Activated T-helper 9 cell treated with anti-CD3 and anti-CD28 coated beads, Interleukin-2, amount 50 U/mL, for 16 hours (primary cell): ENCODE data around the gene PRCC.
"Not testable (repeated sequence)": the region's sequence is repeated elsewhere in the genome, so short reads cannot be mapped to it uniquely, and the experiment has no call there.

Experiments
- DNase-seq: peaks from one replicate; pipeline ENCODE4 v3.0.0-alpha.2; 2020; ENCODE audit warnings: low read depth

The PRCC gene

DNA sequence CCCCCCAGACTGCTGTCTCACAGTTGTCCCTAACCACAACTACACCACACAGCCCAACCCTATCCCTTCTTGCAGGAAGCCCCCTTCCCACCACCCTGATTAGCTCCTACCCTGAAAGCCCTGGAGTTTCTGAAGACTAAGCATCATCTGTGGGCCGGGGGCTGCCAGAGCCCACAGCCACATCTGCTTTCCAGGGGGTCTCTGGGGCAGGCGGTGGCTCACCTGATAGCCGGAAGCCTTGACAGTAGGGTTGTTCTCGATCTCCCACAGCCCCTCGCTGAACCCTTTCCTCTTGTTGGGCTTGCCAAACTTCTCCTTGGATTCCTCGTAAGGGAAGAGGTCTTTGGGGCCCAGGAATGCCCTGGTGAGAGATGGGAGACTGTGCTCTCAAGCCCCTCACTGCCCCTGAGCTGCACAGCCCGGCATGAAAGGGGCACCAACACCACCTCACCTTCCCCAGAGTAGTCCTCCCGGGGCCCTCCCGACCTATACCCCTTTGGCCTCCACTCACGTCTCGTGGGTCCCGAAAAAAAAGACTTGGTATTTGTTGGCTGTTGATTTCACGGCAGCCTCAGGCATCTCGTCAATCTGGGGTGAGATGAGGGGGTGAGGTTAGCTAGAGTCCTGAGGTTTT, 22.4 kb upstream of the PRCC start:
- DNase-seq = no peak

DNA sequence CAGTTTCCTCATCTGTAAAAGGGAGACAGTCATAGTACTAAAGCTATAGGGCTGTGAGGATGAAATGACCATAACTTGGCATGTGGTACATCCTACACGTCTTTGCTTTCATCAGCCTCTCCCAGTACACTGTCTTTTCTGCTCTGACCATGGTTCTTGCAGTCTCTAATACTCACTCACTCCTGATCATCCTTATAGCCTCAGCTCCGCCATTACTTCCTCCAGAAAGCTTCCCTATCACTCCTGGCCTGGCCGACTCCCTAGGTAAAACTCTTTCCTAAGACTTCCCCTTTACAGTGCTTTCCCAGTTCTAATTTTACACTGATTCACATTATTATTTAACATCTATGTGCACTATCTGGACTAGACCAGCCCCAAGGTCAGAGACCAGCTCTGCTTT, 21.5 kb upstream of the PRCC start:
- no peak for DNase-seq

- DNase-seq = no peak
Observed at GRCh38 chr1:156746406-156746727, 21.0 kb upstream of the PRCC start.

GRCh38 chr1:156746728-156747631, 20.4 kb upstream of the PRCC start:
- no peak for DNase-seq

DNA sequence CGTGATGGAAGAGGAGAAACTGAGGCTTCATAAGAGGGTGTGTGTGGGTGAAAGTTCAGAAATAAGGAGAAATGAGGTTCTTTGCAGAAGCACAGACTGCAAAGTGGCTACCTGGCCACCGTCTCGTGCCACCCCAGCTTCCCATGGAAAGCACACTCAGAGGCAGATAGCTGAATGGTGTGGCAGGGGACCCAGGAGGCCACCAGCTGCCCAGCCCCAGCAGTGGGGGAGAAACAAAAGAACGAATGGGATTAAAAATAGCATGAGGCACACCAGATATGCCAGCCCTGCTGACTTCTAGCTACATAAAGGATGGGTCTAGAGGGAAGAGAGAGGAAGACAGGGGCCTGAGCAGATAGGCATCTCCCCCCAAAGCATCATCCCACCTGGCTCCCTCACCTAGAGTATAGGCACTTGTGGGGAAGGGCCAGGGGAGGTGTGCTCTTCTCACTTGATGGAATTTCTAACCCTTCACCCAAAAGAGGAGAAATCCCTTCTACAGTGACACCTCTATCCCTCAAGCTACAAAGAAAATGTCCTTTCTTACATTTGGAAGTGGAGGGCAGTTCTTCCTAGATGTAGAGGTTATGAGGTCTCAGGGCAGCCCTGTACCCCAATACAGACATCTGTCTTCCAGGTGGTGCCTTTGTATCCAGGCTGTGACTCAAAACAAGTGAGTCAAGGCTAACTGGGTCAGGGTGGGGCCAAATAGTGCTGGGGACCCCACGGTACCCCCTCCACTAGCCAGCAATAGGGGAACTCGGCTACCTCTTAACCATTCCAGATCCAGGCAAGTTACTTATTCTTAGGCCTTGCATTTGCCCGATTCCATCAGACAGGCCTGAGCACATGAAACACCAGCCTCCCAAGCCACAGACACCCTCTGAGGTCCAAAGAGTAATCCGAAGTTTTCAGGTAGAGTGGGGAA, 19.3 kb upstream of the PRCC start:
- DNase-seq = no peak

GRCh38 chr1:156748670-156749418, 18.5 kb upstream of the PRCC start:
- no peak for DNase-seq

- DNase-seq = no peak
Observed at GRCh38 chr1:156749419-156750118, 17.8 kb upstream of the PRCC start.

GRCh38 chr1:156750191-156750672, 17.1 kb upstream of the PRCC start:
- DNase-seq = no peak

DNA sequence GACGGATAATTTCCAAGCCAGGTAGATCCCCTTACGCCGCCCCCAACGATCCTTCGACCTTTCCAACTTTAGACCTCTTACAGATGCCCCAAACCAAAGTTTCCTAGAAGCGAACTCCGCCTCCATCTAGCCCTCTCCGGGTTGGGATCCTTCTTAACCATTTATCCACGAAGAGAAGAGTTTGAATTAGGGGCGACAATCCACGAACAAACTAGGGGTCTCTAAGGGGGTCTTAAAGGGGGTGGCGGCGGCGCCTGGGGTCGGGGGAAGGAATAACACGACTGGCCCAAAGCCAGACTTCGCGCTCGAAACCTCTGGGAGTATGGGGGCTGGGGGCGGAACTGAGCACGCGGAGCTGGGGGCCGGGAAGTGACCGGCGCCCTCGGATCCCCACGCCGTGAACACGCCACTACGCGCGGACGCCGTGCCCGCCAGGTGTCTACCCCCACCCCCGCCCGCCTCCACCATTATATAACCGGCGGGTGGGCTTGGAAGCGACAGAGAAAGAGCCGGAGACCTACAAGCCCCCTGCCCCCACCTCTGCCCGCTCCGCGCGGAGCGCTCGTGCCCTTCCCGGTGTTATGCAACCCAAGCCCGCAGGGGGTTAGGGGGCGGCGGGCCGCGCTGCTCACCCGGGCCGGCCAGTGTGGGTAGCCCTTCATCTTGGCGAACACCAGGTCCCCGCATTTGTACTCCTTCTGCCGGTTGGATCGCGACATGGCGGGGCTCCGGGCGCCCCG, 16.5 kb upstream of the PRCC start:
- no peak for DNase-seq

DNA sequence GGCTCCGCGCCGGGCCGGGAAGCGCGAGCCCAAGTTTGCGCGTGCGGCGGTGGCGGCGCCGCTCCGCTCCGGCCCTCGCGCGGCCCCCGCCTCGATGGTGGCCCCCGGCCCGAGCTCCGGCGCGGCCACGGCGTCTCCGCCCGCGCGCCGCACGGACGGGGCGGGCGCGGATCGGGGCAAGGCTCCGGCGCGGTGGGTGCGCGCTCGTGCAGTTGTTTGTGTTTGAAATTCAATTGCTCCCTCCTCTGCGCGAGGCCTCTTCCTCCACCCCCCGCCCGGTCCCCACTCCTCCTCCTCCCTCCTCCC, 15.9 kb upstream of the PRCC start, which contains the start of gene HDGF:
Gene HDGF, minus strand, starts transcription at position 225 of the 306 bp plus-strand sequence. CDS start 246 bp downstream, outside the sequence.
- no peak for DNase-seq

- DNase-seq = peak; percentile 97
Observed at GRCh38 chr1:156751757-156752481, 15.4 kb upstream of the PRCC start.

- DNase-seq = no peak
Observed at GRCh38 chr1:156752843-156753482, 14.4 kb upstream of the PRCC start.

GRCh38 chr1:156754219-156754618, 13.1 kb upstream of the PRCC start:
- no peak for DNase-seq

DNA sequence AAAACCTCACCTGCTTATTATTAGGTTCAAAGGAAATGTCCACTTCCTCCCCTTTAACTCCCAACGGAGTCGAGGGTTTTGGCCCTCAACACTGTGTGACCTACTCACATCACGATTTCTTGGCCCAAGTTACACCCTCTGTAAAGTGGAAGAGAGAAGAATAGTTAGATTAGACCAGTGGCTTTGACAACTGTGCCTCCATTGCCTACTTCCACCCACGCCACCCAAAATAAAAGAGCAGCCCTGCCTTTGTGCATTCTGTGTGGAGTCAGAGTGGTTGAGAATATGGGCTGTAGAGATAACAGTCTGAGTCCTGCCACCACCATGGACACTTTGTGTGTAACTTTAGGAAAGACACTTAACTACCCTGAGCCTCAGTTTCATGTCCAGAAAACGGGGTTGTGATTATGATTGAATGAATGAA, 11.8 kb upstream of the PRCC start:
- no peak for DNase-seq

DNA sequence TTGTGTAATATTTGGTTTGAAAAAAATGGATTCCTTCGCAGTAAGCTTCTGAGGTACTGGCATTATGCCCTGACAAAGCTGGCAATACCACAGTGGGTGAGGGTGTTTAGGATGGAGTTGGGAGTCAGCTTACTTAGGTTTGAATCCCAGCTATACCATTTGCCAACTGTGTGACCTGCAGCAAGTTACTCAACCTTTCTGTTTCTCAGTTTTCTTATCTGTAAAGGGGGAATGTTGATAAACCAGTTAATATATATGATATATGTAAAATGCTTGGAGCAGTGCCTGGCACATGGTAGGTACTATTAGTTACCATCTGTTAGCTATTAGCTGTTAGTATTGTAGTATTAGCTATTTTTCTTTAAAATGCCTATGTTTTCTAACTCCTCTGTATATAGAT, 11.0 kb upstream of the PRCC start:
- no peak for DNase-seq

DNA sequence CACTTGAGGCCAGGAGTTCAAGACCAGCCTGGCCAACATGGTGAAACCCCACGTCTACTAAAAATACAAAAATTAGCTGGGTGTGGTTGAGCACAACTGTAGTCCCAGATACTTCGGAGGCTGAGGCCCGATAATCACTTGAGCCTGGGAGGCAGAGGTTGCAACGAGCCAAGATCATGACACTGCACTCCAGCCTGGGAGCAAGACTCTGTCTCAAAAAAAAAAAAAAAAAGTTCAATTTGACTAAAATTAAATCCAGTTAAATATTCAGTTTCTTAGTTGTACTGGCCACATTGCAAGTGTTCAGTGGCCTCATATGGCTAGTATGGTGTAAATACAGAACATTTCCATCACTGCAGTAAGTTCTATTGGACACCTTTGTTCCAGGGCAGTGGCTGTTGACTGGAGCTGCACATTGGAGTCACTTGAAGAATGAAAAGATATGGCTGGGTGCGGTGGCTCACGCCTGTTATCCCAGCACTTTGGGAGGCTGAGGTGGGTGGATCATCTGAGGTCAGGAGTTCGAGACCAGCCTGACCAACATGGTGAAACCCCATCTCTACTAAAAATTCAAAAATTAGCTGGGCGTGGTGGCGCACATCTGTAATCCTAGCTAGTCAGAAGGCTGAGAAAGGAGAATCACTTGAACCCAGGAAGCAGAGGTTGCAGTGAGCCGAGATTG, 9.6 kb upstream of the PRCC start:
- DNase-seq = not testable (repeated sequence)

DNA sequence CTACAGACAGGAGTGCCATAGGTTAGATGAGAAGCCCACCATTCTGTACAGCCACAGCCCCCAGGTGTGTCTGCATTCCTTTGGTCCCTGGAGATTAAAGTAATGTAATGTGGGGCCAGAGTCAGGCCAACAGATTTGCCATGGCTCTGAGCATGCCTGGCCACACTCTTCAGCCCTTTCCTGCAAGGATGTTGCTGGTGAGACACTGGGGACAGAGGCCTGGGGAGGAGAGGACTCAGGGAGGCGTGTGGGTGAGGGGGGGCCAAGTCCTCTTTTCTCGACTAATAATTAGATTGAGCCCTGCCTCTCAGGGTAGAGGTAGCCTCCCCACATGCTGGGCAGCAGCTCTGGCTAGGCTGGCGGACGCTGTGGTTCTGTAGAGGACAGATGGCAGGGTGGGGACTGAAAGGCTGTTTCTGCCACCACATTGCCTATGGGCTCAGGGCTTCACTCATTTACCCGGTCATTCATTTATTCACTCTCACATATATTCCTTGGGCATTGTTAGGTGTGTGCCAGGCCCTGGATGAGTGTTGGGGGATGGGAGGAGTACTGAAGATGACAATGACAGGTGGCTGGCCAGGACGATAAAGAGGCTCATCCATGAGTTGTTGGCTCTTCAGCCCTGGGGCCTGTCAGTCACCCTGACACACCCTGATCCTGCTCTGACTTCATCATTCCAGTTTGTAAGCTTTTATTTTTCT, 7.1 kb upstream of the PRCC start:
- no peak for DNase-seq

- DNase-seq = no peak
Observed at GRCh38 chr1:156760796-156761104, 6.6 kb upstream of the PRCC start.
